HG02981 (cell line): ENCODE results near the gene SULF2.
"Not testable (repeated sequence)": the region's sequence is repeated elsewhere in the genome, so short reads cannot be mapped to it uniquely, and the experiment has no call there.

Experiments used
- ATAC-seq: cut with Tn5 transposase; IDR thresholded peaks from one replicate; pipeline ENCODE4 v1.9.1; 2021; ENCODE audit warnings: mild to moderate bottlenecking, moderate library complexity; ENCODE audit not compliant: unreplicated experiment

Gene SULF2

DNA sequence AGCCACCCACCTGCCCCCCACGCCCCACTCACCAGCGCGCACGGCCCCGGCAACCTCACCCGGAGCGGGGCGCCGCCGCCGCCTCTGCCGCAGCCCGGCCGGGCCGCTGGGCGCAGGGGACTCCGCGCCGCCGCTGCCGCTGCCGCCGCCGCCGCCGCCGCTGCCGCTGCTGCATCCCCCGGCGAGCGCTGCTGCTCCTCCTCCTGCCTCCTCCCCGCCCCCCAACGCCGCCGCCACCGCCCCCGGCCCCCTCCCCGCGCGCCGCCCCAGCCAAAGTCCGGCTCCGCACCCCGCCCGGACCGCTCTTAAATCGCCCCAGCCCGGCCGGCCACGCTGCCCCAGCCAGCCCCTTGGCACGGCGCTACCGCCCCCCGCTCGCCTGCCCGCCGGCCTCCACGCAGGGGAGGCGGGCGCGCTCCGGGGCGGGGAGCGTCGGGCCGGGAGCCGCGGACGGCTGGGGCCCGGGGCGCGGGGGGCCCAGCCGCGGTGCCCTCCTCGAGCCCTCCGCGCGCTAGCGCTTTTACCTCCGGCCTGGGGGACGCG is at the start of gene SULF2:
Gene SULF2, minus strand, starts transcription at position 171 of the 543 bp plus-strand sequence. CDS start 28,118 bp downstream, outside the sequence.
- ATAC-seq: no peak

DNA sequence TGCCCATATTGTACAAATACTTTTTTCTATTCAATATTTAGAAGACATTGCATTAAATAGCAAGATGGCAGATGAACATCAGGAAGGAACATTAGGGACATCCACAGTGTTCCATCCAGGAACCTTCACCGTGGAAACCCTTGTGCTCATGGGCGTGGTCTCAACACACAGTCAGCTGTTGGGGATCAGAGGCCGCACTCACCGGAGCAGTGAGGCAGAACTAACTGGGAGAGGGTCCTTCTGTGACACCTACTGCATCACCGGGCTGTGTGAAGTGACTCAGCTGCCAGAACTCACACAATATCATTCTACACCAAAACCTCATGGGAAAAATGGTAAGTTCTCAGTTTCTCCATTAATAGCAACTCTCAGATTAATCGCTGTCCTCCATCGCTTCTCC is 46.4 kb upstream of the SULF2 start:
- ATAC-seq: not testable (repeated sequence)

DNA sequence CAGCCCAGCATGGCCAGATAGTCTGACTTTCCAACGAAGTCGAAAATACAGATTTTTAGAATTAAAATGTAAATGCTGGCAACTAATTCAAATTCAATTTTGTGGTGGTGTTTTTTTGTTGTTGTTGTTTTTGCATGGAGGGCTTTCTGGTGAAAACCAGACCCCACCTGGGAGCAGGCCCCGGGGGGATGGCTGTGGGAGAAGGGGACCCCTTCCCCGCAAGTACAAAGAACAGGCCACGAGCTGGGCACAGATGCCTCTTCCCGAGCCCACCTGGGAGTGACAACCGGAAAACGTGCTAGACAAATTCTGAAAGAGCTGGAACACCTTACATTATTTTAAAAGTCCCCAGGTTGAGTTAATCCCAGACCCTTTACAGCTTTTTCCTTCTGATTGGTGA is 41.4 kb upstream of the SULF2 start:
- not testable (repeated sequence) for ATAC-seq

DNA sequence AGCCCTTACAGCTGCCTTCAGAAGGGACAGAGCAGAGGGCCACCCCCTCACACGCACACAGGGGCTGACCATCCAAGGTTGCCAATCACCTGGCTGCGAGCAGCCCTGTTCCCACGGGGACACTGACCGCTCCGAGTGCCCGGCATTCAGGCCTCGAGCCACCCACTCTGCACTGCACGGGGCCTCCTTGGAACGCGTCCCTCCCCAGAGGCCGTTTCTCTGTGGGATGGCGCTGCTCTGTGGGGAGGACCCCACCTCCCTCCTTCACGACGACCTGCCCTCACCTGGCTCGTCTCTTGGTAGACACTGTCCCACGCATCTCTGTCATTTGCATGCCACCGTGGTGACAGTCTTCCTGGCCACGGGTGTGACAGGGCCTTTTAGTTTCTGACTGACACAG is 40.7 kb upstream of the SULF2 start:
- not testable (repeated sequence) for ATAC-seq

DNA sequence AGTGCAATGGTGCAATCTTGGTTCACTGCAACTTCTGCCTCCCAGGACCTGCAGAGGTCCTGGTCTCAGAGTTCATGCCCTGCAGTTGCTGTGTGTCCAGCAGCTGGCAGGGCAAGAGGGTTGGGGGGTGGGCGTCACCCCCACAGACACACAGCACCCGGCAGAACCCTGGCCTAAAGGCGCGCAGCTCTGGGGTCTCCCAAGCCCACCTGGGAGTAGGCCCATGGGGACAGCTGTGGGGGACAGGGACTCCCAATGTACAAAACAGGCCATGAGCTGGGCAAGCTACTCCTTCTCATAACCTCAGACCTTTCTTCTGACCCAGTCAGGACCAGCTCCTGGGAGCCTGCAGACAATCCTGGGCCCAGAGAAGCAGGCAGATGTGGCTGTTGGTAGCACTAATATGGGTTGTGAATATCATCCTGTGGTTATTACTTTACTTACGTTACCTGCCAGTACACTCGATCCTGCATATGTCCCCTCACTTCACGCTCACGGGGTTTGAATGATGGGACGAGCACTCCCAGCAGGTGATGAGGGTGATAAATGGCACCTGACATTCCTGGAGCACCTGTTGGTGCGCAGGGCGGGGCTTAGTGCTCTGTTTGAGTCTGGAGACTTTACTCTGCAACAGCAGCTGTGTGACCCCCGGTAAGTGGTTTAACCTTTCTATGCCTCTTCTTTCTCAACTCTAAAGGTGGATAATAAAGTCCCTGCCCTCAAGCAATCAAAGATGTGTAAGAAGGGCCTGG is 39.9 kb upstream of the SULF2 start:
- no peak for ATAC-seq

DNA sequence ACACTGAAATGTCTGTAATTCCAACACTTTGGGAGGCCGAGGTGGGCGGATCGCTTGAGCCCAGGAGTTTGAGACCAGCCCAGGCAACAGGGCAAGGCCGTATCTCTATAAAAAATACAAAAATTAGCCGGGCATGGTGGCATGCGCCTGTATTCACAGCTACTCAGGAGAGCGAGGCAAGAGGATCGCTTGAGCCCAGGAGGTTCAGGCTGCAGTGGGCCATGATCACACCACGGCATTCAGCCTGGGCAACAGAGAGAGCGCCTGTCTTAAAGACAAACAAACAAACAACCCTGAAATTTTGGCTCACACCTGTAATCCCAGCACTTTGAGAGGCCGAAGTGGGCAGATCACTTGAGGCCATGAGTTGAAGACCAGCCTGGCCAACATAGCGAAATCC is 38.7 kb upstream of the SULF2 start:
- ATAC-seq: not testable (repeated sequence)

DNA sequence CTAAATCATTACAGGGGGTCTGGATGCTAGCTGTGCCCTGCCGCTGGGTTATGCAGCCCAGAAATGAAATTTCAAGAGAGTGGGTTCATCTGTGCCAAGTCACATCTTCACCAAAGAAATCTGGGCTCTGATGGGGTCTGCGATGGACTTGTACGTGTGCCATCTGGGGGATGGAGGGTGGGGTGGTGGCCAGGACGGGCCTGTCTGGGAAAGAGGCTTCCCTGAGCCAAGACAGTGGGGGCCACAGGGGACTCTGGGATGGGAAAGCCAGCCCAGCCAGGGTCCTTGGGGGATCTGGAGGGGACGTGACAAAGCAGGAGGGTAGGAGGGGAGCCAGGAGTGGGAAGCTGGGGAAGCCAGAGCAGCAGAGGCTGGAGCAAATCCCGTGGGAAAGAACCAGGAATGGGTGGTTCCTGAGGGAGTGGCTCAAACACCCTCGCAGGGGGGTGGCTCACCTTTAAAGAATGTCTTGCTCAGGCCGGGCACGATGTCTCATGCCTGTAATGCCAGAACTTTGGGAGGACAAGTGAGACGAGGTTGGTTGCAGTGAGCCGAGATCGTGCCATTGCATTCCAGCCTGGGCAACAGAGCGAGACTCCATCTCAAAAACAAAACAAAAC is 36.3 kb upstream of the SULF2 start:
- no peak for ATAC-seq

DNA sequence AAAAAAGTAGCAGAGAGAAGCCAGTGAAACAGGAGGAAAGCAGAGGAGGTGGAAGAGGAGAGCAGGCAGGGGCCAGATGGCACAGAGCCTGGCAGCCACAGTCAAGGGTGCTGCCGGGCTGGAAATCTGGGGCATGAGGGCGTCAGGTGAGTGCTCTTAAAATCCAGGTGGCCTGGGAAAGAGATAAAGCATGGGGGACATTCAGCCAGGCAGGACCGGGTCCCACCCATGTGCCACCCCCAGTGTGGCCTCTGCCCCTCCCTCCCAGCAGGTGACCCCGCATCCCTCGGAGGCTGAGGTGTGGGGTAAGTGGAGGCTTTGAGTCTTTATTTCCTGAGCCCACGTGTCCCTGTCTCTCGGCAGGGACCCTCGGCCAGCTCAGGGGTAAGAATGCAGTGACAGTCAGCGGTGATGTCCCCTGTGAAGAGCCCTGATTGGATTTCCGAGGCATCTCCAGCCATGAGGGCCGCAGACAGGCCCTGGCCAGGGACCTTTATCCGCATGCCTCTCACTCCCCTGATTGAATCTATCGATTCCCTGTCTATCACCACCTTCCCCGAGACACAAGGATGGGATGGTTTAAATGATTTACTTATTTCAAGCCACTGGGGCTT is 33.8 kb upstream of the SULF2 start:
- no peak for ATAC-seq

DNA sequence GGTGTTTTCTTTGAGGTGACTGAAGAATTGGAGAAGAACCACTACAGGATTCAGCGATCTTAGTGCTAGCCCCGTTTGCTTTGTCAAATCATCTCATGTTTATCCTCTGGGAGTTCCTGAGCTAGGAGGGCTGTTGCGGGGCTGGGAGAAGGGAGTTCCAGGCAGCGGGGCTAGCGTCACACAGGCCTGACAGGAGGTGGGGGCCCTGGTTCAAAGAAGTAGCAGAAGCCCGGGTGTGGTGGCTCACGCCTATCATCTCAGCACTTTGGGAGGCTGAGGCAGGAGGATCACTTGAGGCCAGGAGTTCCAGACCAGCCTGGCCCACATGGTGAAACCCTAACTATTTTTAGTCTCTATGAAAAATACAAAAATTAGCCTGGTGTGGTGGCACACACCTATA is 33.2 kb upstream of the SULF2 start:
- ATAC-seq: no peak

DNA sequence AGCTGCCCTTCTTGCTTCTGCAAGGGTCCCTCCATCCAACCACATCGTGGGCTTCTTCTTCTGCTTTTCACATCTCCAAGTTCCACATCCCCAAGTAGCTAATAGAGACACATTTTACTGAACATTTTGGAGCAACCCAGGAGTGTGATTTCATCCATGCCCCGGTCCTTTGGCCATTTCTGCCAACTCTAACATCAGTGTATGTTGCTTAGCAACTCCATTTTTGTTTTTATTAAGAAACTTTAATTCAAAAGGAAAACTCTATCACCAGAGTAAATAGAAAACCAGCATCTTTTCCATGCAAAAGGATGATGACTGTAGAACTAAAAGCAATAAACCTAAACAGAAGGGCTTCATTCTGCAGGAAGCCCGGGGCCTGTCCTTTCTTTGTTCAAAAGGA is 32.7 kb upstream of the SULF2 start:
- ATAC-seq: no peak

DNA sequence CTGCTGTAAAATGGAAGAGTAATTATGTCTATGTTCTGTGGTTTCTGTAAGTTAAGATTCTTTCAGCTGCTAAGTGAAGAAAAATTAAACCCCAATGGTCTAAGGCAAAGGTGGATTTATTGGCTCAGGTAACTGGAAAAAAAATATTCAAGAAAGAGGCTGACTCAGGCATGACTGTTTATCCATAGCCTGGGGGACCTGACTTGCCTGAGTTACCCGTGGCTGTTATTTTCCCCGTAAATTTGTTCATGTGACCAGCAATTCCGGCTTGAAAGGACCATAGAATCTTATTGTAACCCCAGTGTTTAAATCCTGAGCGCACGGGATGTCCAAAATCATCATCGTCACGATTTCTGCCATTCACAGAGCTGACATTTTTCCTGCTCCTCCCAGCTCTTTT is 32.3 kb upstream of the SULF2 start:
- no peak for ATAC-seq

DNA sequence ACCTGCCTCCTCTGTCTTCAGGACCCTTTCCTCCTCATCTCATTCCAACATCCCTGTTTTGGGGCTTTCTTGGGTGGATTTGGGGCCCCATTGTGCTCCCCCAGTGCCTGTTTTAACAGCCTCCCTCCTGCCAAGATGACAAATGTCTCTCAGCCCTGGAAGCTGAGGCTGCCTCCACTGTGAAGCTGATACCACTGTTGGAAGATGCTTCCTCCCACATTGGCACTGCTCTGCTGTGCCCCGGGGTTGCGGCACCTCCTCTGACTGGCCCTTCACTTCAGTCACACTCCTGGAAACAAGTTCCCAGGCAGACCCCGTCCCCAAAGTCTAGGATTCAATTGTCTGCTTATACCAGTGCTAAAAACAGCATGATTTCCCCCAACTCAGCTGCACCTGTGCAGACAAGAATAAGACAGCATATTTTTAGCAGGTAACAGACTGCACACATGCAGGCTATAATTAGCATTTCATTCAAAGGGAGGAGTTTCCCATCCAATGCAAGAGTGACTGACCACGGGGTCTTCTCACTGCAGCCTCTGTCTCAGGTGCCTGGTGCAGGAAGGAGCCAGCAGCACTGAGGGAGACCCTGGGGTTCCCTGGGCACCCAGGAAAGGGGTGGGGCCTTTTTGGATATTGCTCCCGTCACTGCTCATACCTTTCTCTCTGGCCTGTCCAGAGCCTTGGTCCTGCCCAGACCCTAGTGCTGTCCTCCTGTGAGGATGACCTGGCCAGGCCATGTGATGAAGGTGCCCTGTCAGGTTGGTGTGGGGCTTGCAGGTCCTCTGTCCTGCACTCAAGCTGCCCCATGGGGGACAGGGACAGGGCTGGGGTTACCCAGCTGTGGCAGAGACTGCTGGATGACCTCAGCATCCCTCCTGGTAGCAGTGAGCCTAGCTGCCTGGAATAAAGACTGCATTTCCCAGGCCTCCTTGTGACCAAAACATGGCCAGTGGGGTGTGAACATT is 31.5 kb upstream of the SULF2 start:
- no peak for ATAC-seq

DNA sequence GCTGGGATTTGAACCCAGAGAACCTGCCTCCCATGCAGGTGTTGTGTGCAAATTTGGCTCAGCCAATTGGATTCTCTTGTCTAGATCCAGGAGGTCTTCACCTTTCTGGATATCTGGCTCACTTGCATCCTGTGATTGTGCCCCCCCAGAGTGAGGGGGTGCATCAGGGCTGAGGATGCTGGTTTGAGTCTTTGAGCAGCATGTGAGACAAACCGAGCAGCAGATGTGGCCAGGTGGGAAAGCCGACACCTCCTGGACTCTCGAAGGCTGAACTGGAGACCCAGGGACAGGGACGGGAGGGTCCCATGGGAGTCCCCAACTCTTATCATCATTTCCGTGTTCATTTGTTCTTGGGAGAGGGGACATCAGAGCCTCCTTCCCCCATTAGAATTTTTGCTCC is 30.6 kb upstream of the SULF2 start:
- ATAC-seq: no peak

DNA sequence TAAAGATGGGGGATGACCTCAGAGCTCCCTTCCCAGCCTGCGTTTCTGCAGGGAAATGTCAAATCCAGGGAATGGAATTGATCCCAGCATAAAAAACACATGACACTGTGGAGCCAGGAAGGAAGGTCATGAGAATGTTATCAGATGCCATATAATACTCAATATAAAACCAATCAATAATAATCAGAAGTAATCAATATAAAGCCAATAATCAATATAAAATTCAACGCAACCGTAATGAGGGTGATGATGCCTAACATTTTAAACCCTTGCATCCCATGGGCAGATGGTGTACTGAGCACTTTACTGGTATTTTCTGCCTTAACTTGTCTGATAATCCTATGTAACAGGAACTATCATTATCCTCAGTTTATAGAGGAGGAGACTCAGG is 30.1 kb upstream of the SULF2 start:
- no peak for ATAC-seq

DNA sequence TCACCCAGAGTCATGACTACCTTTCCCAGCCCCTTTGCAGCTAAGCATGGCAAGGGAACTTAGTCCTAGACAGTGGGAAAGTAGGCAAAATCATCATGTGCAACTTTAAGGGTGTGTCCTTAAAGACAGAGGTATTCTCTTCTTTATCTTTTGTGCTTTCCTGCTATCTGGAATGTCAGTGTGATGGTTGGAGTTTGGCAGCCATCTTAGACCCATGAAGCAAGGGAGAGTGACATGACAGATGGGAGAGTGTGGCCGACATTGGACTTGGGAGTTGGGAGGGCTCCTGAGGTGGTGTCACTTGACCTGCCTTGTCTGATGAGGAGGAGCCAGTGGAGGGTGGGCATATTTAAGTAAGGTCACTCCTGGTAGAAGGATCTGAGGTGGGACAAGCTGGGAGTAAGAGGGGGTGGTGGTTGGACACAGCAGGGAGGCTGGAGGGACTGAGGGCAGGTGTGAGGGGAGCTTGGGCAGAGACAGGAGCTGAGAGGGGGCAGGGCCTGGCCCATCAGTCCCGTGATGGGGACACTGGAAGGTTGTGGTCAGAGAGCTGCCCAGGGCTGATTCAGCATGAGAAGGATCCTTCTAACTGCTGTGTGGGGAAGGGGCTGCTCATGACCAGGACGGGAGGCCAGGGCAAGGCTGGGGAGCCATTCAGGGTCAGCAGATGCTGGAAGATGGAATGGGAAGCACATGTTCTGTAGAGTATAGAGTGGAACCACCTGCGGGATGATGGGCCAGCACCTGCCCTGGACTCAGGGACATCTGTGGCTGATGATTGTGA is 29.5 kb upstream of the SULF2 start:
- no peak for ATAC-seq

DNA sequence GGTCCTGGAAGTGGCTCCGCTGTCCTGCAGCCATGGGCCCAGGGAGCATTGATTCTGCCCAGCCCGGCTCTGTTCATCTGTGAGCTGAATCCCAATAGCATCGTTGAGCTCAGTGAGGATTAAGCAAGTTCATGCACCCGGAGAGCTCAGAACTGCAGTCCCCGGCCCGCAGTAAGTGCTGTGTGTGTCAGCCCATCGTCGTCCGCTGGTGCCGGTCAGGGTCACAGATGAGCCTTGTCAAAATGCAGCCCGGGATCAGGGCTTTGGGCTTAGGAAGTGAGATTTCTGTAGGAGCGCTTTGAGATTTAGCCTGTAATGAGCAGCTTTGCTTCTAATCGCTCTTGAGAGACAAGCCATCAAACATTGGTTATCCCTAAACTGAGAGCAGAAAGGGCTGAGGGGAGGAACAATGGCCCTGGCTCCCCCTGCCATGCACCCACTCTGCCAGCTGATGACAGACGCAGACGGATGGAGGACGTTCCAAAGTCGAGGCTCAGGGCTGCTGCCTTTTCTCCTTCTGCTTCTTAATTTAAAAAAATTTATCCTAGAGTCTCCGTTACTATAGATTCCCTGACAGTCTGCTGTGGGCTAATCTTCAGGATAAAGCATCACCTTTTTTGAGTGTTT is 25.6 kb upstream of the SULF2 start:
- ATAC-seq: no peak

DNA sequence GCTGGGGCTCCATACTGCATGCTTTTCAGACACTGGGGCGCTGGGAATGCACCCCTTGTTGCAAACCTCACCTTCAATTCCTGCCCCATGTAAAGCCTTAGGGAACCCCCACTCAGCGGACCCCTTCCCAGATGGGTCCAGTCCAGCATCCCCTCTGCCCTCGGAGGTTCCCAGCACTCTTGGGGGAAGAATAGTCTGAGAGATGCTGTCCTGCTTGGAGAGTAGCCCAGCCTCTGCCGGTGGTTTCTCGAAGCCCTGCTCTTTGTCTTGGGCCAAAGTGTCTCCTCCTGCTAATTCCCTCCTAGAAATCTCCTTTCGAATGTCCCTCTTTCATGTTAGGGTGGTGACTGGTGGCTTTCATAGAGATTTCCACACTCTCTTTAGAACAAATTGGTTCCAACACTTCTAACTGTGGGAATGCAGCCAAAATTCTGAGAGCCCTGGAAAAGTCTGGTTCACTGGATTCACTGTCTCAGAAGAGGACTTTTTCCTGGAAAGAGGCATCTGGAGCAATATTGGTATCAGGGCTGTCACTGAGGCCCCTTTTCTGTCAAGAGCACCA is 24.9 kb upstream of the SULF2 start:
- no peak for ATAC-seq

DNA sequence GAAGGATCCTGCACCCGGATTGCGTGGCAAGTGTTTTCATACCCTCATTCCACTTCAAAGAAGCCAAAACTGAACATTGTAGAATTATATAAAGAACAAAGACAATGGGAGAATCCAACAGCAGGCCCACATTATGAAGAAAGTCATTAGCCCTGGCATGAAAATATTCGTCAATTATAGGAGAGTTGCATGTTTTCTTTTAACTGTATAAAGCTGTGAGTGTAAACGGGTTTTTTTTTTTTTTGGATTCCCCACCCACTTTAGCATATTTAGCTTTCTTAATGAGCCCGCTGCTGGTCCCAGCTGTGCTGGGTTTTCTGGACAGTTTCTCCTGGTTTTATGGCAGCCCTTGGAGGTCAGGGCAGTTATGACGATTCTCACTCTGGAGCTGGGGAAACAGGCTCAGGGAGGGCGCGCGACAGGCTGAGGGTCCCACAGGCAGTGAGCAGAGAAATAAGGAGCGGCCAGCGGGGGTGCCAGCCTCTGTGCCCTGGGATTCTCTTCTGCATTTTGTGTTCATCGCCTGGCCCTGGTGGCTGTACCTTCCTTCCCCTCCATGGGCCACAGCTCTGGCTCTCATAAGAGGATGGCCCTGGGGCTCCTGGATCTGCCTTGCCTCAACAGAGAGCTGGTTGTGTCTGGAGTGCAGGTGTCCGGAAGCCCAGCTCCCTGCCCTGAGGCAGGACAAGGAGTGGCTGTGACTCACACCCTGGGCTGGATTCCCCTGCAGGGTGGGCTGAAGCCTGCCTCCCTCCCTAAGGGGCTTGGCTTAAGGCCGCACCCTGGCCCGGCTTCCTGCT is 24.1 kb upstream of the SULF2 start:
- no peak for ATAC-seq
